HG03469 (cell line): Measurements from ENCODE around the gene STX1B.
A peak's percentile ranks its signal among the peaks of the same experiment; 100 is the strongest.
"Not testable (repeated sequence)": the region's sequence is repeated elsewhere in the genome, so short reads cannot be mapped to it uniquely, and the experiment has no call there.

Experiments
- ATAC-seq: cut with Tn5 transposase; IDR thresholded peaks from one replicate; pipeline ENCODE4 v1.9.1; 2021; ENCODE audit warnings: mild to moderate bottlenecking, moderate library complexity, moderate number of reproducible peaks; ENCODE audit not compliant: unreplicated experiment

Gene STX1B

DNA sequence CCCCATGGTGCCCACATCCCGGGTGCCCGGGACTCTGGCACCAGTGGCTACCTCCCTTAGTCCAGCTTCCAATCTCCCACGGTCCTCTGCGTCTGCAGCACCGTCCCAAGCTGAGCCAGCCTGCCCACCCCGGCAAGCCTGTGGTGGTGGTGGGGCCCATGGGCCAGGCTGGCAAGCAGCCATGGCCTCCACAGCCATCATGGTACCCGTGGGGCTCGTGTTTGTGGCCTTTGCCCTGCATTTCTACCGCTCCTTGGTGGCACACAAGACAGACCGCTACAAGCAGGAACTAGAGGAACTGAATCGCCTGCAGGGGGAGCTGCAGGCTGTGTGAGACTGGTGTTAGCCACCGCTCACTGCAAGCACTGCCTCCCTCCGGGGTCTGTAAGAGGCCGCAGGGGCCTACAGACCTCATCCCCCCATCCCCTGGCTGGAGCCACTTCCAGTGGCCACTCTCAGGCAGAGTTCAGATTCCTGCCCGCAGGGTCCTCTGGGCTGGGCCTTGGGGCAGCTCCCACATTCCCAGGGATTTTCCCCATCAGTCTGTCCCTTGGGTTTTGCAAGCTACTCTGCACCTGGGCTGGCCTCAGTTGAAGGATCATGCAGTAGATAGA, 56.8 kb downstream of the STX1B start:
- no peak for ATAC-seq

DNA sequence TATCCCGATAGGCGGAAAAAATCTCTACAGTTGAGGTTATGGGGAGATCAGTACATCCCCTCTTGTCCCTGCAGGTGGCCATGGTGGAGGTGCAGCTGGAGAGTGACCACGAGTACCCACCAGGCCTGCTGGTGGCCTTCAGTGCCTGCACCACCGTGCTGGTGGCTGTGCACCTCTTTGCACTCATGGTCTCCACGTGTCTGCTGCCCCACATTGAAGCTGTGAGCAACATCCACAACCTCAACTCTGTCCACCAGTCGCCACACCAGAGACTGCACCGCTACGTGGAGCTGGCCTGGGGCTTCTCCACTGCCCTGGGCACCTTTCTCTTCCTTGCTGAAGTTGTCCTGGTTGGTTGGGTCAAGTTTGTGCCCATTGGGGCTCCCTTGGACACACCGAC, 57.3 kb downstream of the STX1B start:
- ATAC-seq: no peak

DNA sequence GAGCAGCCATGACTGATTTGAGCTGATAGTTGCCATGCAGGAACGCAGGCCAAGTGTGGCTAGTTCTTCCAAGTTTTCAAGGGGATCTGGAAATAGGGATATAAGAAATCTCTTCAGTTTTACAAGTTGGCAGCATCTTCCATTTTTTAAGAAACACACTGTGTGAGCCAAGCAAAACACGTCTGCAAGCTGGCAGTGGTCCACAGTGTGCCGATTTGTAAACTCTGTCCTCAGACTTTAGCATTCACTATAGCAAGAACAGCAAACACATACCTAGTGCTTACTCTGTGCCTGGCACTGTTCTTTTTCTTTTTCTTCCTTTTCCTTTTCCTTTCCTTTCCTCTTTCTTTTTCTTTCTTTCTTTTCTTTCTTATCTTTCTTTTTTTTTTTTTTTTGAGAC, 58.7 kb downstream of the STX1B start:
- no peak for ATAC-seq

DNA sequence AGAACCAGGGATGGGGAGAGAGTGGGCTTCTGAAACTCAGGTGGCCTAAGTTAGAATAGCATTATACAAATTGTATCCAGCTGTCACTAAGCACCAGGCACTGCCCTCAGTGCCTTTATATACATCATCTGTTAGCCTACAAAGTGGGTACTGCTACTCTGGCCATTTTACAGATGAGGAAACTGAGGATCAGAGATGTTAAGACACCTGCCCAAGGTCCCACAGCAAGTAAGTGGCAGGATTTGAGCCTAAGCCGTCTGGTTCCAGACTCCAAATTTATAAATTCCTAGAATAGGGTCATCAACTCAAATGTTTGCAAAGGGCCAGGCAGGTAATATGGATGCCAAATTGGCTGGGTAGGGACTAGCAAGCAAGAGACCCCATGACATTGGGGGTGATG, 59.2 kb downstream of the STX1B start:
- ATAC-seq: no peak

DNA sequence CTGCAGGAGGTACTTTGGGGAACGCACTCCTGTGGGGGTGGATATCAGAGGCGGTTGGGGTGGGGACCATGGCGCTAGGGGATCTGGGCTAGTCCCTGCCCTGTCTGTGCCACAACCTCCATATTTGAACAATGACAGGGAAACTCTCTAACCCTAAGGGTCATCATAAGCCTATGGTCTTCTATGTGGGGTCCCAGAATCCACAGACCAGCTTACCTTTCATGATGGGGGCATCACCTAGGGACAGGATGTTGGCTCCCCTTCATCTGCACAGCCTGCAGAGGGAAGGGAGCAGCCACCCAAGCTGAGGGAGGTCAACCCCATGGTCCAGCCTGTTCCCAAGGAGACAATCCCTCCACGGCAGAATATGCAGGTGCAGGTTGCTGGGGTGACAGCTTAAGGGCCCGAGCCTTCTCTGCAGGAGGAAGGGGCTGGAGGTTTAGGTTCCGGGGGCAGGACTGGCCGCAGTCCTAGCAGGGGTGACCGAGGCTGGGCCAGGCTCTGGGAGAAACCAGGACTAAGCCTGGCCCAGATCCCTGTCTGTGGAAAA, 59.8 kb downstream of the STX1B start:
- ATAC-seq: no peak

DNA sequence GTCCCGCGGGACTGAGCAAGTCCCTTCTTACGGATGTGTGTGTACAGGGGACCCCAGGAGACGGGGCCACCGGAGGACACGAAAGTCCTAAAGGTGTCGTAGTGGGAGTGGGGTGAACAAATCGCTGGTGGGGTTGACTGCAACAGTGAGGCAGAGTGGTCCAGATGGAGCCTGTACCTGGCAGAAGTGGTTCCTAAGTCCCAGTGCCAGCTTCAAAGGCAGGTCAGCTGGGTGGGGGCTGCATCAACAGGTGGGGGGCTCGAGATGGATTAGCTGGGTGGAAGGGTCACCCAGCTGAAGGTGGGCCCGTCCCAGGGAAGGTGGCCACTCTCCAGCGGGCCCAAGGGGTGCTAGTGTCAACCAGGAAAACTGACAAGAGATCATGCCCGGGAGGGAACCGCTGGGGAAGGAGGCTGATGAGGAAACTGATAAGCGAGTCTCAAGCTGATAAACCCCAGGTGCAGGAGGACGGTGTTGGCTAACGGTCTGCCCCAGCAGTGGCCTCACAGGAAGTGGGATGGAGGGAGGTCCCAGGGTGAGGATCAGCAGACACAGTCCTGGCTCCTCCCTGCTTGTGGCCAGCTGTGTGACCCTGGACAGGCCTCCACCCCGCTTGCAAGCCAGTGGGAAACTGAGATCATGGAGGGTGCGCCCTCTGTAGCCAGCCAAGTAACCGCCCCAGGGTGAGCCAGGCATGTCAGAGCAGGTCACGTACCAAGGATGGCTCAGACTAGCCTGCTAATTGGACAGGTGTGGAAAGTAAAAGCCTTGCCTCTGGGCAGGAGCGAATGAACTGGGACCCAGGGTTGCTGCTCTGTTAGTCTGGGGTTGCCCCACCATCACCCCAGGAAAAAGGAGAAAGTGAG, 60.6 kb downstream of the STX1B start:
- peak; percentile 37 for ATAC-seq

DNA sequence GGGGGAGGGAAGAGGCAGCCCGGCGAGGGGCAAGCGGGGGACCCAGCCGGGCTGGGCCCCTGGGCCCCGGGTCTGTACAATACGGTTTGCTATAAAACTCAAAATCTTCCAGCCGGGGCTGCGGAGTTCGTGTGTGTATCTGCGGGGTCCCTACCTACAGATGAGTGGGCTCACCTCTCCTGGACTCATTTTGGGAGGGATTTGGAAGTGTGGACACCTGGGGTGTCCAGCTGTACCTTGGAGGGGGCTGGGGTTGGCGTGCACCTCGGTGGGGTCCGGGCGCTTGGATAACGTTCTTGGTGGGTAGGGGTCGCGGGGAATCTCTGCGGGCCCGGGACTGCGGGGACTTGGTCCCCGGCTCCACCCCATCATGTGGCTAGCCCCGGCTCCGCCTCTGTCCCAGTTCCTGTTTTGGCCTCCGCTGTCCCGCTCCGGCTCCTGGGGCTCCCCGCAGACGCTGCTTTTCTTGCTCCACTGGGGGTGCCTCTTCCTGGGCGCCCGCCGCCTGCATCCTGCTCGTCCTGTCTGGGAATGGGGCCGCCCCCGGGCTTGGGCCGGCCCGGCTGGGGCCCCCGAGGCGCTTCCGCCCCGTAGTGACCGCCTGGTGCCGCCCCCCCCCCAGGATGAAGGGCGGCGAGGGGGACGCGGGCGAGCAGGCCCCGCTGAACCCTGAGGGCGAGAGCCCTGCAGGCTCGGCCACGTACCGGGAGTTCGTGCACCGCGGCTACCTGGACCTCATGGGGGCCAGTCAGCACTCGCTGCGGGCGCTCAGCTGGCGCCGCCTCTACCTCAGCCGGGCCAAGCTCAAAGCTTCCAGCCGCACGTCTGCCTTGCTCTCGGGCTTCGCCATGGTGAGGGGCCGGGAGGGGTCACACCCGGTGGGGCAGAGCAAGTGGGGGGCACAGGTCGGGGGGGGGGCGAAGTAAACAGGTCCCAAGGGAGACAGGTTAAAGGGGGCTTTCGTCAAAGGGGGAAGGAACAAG, 61.5 kb downstream of the STX1B start, which contains the start of gene ORAI3:
ORAI3 (plus strand) TSS at position 402 of the 983 bp plus-strand sequence; CDS start at position 624, 222 bp downstream.
- ATAC-seq: no peak

DNA sequence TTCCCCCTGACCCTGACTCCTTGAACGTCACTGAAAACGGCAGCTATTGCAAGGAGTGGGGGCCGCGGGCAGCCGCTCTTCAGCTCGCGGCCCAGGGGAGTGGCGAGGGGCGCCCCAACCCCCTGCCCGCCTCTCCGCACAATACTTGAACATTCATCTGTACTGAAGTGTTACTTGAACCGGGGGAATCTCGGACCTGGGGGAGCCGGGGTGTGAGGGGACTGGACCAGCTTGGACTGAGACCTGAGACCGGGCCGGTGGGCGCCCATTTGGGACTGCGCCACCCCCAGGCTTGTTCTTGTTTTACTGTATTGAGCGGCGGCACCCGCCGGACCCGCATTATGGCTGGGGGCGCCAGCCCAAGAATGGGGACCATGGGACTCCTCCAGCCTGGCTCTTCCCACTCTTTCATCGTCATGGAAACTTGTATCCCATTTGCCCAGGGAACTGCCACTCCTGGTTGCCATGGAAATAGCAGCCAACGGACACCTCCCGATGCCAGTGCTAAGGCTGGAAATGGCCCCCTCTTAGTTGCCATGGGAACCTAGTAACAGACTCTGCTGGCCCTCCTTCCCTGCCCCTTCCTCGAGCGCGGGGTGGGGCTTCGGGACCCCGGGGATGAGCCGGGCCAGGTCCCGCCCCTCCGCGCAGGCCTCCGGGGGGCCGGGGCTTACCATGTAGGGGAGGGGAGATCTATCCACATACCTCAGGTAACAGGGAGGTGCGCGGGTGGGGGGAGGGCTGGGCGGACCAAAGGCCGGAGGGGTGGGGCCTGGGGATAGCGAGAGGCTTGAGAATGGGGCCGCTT, 62.4 kb downstream of the STX1B start:
- no peak for ATAC-seq

DNA sequence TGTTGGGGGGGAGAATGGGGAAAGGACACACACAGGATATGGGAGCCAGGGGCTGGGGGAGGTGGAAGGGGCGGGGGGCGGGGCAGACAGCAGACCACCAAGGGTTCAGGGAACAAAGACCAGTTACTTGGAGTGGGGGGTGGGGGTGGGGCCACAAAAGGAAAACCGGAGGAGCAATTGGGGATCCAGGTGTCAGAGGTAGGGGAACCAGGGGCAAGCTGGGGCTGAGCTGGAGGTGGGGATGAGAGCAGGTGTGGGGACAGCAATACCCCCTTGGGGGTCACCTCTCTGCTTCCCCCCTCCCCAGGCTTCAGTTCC, 62.9 kb downstream of the STX1B start:
- ATAC-seq: no peak

DNA sequence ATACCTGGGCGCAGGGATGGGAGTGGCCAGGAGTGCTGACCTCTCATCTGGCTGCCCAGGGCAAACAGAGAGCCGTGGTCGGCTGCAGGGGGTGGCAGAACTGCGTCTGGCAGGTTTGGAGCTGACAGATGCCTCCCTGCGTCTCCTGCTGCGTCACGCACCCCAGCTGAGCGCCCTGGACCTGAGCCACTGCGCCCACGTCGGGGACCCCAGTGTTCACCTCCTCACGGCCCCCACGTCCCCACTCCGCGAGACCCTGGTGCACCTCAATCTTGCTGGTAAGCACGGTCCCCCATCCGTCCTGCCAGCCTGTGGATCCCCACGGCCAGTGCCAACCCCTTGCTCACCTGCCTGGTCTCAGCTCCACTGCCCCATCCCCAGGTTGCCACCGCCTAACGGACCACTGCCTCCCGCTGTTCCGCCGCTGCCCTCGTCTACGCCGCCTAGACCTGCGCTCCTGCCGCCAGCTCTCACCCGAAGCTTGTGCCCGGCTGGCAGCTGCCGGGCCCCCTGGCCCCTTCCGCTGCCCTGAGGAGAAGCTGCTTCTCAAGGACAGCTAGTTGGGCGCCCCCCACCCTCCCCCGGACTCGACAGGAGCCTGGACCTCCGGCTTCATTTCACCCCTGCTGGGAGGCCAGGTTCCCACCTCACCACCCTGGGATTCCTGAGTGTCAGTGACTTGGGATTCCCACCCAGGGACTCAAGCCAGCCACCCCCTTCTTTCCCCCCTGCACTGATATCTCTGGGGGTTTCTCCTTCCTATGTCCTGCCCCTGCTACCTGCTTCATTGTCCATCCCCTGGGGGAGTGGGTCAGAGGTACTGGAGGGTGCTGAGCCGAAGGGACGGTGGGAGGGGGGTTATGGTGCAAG, 63.5 kb downstream of the STX1B start:
- no peak for ATAC-seq

DNA sequence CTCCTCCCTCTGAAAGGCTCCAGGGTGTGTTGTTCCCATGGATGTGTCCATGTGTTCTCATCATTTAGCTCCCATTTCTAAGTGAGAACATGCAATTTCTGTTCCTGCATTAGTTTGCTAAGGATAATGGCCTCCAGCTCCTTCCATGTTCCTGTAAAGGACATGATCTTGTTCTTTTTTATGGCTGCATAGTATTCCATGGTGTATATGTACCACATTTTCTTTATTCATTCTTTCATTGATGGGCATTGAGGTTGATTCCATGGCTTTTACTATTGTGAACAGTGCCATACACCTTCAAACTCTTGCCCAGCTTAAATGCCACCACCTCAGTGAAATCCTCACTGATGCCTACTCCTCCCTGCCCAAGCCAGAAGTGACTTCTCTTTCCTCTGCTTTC, 66.1 kb downstream of the STX1B start:
- no peak for ATAC-seq

DNA sequence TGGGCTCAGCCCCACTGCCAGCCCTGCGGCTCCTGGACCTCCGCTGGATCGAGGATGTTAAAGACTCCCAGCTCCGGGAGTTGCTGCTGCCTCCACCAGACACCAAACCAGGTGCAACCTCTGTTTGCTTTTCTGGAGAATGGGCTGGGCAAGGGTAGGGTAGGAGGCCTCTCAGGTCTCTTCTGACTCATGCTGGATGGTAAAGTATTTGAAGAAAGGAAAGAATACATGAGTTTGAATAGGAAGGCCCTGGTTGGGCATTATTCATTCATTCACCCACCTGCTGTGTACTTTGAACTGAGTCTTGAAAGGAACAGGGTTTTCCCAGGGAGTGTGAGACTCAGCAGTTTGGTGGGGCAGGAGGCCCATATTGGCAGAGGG, 68.0 kb downstream of the STX1B start:
- ATAC-seq: no peak

DNA sequence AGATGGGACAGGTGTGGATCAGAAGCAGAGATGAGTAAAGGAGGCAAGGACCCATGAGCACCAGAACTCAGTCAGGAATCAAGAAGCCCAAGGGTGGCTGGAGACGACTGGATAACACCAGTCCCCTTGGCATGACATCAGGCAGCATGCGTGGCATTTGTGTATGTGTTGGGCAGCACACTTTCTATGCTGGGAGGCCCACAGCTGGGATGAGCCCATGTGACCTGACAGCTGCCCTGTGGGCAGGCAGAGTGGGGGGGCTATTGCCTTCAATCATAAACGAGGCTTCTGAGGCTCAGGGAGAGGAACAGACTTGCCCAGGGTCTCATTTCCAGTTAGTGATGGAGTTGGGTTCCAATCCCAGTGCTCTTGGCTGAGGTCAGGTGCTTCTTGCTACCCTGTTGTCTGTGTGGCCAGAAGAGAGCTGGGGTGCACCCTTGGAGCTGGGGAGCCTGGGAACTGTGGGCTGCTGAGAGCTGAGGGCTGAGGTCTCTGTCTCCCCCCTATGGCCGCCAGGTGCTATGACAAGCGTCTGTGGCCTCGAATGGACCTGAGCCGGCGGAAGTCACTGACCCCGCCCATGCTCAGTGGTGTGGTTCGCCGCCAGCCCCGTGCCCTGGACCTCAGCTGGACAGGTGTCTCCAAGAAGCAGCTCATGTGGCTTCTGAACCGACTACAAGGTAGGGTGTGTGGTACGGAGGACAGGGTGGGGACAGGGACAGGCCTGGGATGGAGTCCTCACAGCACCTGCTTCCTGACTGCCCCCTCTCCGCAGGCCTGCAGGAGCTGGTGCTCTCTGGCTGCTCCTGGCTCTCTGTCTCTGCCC, 68.6 kb downstream of the STX1B start:
- no peak for ATAC-seq

DNA sequence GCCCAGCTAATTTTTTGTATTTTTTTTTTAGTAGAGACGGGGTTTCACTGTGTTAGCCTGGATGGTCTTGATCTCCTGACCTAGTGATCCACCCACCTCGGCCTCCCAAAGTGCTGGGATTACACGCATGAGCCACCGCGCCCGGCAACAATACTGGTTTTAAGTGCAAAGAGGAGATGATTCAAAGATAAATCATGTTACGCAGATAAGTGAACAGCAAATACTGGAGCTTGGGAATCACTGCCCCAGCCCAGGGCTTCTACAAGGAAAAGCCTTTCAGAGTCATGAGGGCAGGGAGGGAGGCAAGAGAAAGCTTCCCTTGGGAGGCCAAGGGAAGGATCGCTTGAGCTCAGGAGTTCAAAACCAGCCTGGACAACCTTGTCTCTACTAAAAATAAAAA, 70.9 kb downstream of the STX1B start:
- ATAC-seq: not testable (repeated sequence)
